ENCODE results near the gene SLC22A3. TPM values are rescaled to one million over a fixed set of nuclear protein-coding genes. Genes with fewer than 3 reads are reported as not detected.

Gene SLC22A3
- total RNA-seq, 1 experiment from 2014 or later, result 2.4 TPM

GRCh38 chr6:160430203-160430602 is 82.0 kb downstream of the SLC22A3 start:
- Histone ChIP-seq H3K4me3 (ENCODE audit: low read depth, low read length) (no peak overlapping the region), H3K36me3 (ENCODE audit: control insufficient read depth, insufficient read depth, low read length) (no peaks in the 10 kb centered on the region), H3K9me3 (no peaks in the 10 kb centered on the region), H3K27me3 (replicated peaks; ENCODE audit: control insufficient read depth, insufficient read depth, low read length) (no peaks in the 10 kb centered on the region), H3K4me1 (no peaks in the 10 kb centered on the region)
- POLR2A ChIA-PET, result no interaction called here
- Mint-ChIP-seq H3K9me3 (ENCODE audit: unreplicated experiment) (no peaks in the 10 kb centered on the region), H3K4me3 (ENCODE audit: unreplicated experiment) (no peak overlapping the region), H3K27ac (ENCODE audit: unreplicated experiment) (no peak overlapping the region), H3K36me3 (ENCODE audit: insufficient read depth, unreplicated experiment) (no peaks in the 10 kb centered on the region), H3K27me3 (ENCODE audit: insufficient read depth, unreplicated experiment) (no peaks in the 10 kb centered on the region), H3K4me1 (ENCODE audit: low read depth, unreplicated experiment) (no peaks in the 10 kb centered on the region)
- intact Hi-C loops (cut with micrococcal nuclease; ENCODE audit: unreplicated experiment), result no loop called here
- DNase-seq, result no peak
- no peak for TF ChIP-seq CTCF (IDR thresholded peaks at IDR 0.05; ENCODE audit: insufficient read depth in 1 of 2, low read depth in 1 of 2, low read length in 1 of 2, severe bottlenecking in 1 of 2, unreplicated experiment in 1 of 2)
- CTCF ChIA-PET, result no interaction called here
- BruUV-seq (replicated peaks), result no TSS peak

GRCh38 chr6:160430751-160431150 is 82.6 kb downstream of the SLC22A3 start:
- Histone ChIP-seq H3K4me3 (ENCODE audit: low read depth, low read length) (no peak overlapping the region), H3K9me3 (no peaks in the 10 kb centered on the region), H3K36me3 (ENCODE audit: control insufficient read depth, insufficient read depth, low read length) (no peaks in the 10 kb centered on the region), H3K4me1 (no peaks in the 10 kb centered on the region), H3K27me3 (replicated peaks; ENCODE audit: control insufficient read depth, insufficient read depth, low read length) (no peaks in the 10 kb centered on the region)
- intact Hi-C loops (cut with micrococcal nuclease; ENCODE audit: unreplicated experiment), result no loop called here
- H3K9me3 Mint-ChIP-seq (ENCODE audit: unreplicated experiment), result no peaks in the 10 kb centered on the region
- no peak for TF ChIP-seq CTCF (IDR thresholded peaks at IDR 0.05; ENCODE audit: insufficient read depth in 1 of 2, low read depth in 1 of 2, low read length in 1 of 2, severe bottlenecking in 1 of 2, unreplicated experiment in 1 of 2)
- H3K4me1 Mint-ChIP-seq (ENCODE audit: low read depth, unreplicated experiment), result no peaks in the 10 kb centered on the region
- H3K36me3 Mint-ChIP-seq (ENCODE audit: insufficient read depth, unreplicated experiment), result no peaks in the 10 kb centered on the region
- DNase-seq, result no peak
- H3K27me3 Mint-ChIP-seq (ENCODE audit: insufficient read depth, unreplicated experiment), result no peaks in the 10 kb centered on the region
- ChIA-PET CTCF (no interaction called here), POLR2A (no interaction called here)
- H3K27ac Mint-ChIP-seq (ENCODE audit: unreplicated experiment), result no peak overlapping the region
- no peak overlapping the region for H3K4me3 Mint-ChIP-seq (ENCODE audit: unreplicated experiment)
- no TSS peak for BruUV-seq (replicated peaks)

- no TSS peak for BruUV-seq (replicated peaks)
- Histone ChIP-seq H3K4me1 (no peaks in the 10 kb centered on the region), H3K4me3 (ENCODE audit: low read depth, low read length) (no peak overlapping the region), H3K36me3 (ENCODE audit: control insufficient read depth, insufficient read depth, low read length) (no peaks in the 10 kb centered on the region), H3K9me3 (no peaks in the 10 kb centered on the region), H3K27me3 (replicated peaks; ENCODE audit: control insufficient read depth, insufficient read depth, low read length) (no peaks in the 10 kb centered on the region)
- POLR2A ChIA-PET, result no interaction called here
- Mint-ChIP-seq H3K4me1 (ENCODE audit: low read depth, unreplicated experiment) (no peaks in the 10 kb centered on the region), H3K36me3 (ENCODE audit: insufficient read depth, unreplicated experiment) (no peaks in the 10 kb centered on the region), H3K9me3 (ENCODE audit: unreplicated experiment) (no peaks in the 10 kb centered on the region), H3K4me3 (ENCODE audit: unreplicated experiment) (no peak overlapping the region), H3K27me3 (ENCODE audit: insufficient read depth, unreplicated experiment) (no peaks in the 10 kb centered on the region), H3K27ac (ENCODE audit: unreplicated experiment) (no peak overlapping the region)
- no peak for TF ChIP-seq CTCF (IDR thresholded peaks at IDR 0.05; ENCODE audit: insufficient read depth in 1 of 2, low read depth in 1 of 2, low read length in 1 of 2, severe bottlenecking in 1 of 2, unreplicated experiment in 1 of 2)
- CTCF ChIA-PET, result no interaction called here
- no peak for DNase-seq
- intact Hi-C loops (cut with micrococcal nuclease; ENCODE audit: unreplicated experiment), result no loop called here
These were observed 83.0 kb downstream of the SLC22A3 start for GRCh38 chr6:160431226-160431625.
